22Rv1 (cell line): ENCODE data around the gene MINDY4.

Experiments used
- CTCF ChIP-seq: fragments of 450-650 bp; IDR thresholded peaks from 2 replicates; pipeline ENCODE4 v1.5.1; 2017; ENCODE audit warnings: mild to moderate bottlenecking
- ZFX ChIP-seq: fragments of 450-650 bp; IDR thresholded peaks from 2 replicates; pipeline ENCODE4 v1.6.1; 2017; ENCODE audit warnings: antibody characterized with exemption, borderline replicate concordance

- TF ChIP-seq CTCF (no peak), ZFX (no peak)
Observed at GRCh38 chr7:30797176-30798040, 26.2 kb downstream of the MINDY4 start.
